Effector CD4-positive, alpha-beta T cell (primary cell): ENCODE data around the gene SDHAF3.
"Not testable (repeated sequence)": the region's sequence is repeated elsewhere in the genome, so short reads cannot be mapped to it uniquely, and the experiment has no call there.

ENCODE experiments used
- DNase-seq: peaks from one replicate; pipeline ENCODE4 v3.0.0-alpha.2; 2020

SDHAF3 gene

DNA sequence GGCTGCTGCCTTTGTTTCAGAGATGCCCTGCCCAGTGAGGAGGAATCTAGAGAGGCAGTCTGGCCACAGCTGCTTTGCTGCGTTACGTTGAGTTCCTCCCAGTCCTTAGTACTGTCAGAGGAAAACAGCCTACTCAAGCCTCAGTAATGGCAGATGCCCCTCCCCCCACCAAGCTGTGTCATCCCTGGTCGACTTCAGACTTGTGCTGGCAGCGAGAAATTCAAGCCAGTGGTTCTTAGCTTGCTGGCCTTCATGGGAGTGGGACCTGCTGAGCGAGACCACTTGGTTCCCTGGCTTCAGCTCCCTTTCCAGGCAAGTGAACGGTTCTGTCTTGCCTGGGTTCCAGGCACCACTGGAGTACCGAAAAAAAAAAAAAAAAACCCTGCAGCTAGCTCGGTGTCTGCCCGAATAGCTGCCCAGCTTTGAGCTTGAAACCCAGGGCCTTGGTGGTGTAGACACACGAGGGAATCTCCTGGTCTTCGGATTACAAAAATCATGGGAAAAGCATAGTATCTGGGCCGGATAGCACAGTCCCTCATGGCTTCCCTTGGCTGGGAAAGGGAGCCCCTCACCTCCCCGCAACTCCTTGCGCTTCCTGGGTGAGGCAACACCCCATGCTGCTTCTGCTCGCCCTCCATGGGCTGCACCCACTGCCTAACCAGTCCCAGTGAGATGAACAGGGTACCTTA, 9.1 kb downstream of the SDHAF3 start:
- no peak for DNase-seq

- DNase-seq = no peak
Observed at GRCh38 chr7:97128736-97129135, 11.2 kb downstream of the SDHAF3 start.

DNA sequence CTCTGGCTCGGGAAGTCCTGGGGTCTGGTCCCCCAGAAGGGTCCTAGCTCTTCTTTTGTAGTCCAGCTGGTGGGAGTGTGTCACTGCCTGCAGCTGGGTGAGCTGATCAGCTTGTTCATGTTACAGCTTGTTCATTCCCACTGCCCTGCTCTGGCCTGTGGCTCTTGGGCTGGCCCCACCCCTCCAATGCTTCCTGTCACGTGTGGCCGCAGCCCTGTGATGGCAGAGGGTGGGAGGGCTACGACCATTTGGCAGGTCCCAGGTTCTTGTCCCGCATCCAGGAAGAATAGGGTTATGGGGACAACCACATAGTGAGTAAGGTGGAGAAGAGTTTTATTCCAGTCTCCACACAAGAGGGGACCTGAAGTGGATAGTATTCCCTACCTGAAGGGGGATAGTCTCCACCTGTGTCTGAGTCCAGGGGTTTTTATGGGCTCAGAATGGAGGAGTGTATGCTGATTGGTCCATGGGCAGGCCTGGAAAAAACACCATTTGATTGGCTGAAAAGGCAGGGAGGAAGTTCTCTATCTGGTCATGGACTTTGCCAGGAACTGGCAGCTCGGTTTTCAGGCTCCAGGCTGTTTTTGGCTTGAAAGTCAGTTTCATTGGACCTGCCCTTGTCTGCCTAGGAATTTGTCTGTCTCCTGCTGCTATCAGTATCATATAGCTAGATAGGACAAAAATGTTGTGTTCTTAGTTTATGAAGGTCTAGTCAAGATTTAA, 13.1 kb downstream of the SDHAF3 start:
- DNase-seq = no peak

DNA sequence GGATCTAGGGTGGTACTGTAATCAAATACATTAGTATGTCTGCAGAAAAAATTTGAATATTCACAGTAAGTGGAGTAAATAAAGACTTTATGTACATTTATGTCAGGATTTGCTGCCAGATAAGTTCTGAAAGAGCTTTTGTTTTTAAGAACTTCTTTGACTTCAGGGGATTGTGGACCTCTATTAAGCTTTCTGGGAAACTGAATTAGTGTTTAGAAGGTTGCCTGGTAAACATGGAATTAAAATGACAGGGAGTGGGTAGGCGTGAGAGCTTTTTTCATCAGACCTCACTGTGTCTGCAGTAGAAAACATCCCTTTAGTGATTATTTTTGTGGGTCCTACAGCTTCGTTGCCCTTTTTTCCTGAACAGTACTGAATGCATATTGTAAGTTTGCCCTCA, 15.7 kb downstream of the SDHAF3 start:
- no peak for DNase-seq

DNA sequence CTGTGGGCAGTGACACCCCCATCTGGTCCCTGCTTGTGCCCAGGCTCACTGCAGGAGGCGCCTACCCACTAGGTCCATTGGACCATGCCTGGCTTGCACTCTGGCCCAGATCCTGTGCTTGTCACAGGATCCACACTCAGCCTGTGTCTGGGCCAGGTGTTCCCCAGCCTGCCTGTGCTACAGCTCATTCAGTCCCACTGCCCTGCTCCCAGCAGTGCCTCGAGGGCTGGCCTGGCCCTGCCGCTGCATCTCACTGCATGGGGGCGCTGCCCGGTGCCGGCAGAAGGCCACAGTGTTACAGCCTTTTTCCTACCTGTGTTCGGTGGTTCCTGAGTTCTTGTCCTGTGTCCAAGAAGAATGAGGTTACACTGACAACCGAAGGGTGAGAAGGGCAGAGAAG, 21.3 kb downstream of the SDHAF3 start:
- DNase-seq = no peak

DNA sequence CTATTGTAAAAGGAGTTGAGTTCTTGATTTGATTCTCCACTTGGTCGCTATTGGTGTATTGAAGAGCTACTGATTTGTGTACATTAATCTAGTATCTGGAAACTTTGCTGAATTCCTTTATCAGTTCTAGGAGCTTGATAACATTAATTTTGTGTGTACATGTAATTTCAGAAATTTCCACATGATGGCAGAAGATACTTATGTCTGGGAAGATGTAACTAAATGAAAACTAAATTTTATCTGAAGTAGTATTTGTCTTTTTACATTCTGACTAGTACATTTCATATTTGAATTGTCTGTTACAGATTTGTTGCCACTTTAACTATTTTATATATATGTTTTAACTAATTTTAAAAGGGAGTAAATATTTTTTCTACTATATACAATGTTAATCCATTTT, 27.6 kb downstream of the SDHAF3 start:
- DNase-seq = no peak

DNA sequence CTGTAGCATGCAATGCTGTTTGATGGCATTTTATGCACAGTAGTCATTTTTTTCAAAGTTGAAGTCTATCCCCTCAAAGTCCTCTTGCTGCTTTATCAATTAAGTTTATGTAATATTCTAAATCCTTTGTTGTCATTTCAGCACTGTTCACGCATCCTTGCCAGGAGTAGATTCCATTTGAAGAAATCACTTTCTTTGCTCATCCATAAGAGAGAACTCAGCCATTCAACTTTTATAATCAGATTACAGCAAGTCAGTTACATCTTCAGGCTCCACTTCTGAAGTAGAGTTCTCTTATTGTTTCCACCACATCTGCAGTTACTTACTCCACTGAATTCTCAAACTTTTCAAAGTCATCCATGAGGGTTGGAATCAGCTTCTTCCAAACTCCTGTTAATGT, 32.3 kb downstream of the SDHAF3 start:
- no peak for DNase-seq

DNA sequence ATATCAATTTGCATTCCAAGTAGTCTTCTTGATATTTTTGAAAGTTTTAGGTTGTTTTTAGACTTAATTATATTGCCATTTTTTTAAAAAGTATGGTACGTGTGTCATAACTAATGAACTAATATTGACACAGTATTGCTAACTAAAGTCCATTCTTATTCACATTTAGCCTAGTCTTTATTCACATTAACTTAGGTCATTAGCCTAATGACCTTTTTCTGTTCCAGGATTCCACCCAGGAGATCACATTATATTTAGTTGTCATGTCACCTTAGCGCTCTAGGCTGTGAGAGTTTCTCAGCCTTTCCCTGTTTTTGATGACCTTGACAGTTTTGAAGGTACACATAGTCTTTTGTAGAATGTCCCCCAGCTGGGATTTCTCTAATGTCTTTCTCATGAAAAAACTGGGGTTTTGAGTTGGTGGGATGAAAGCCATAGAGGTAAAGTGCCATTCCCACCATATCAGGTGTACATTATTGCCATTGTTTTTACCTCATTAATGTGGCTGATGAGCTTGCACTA, 38.5 kb downstream of the SDHAF3 start:
- DNase-seq = no peak

DNA sequence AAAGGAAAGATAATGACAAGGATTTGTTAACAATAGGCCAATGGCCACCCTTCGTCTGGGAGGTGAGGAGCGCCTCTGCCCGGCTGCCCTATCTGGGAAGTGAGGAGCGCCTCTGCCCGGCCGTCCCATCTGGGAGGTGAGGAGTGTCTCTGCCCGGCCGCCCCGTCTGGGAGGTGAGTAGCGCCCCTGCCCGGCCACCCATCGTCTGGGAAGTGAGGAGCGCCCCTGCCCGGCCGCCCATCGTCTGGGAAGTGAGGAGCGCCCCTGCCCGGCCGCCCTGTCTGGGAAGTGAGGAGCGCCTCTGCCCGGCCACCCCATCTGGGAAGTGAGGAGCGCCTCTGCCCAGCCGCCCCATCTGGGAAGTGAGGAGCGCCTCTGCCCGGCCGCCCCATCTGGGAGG, 42.5 kb downstream of the SDHAF3 start:
- DNase-seq = not testable (repeated sequence)

GRCh38 chr7:97161609-97162008, 44.1 kb downstream of the SDHAF3 start:
- DNase-seq = not testable (repeated sequence)

- no peak for DNase-seq
Observed at GRCh38 chr7:97166308-97166707, 48.8 kb downstream of the SDHAF3 start.

DNA sequence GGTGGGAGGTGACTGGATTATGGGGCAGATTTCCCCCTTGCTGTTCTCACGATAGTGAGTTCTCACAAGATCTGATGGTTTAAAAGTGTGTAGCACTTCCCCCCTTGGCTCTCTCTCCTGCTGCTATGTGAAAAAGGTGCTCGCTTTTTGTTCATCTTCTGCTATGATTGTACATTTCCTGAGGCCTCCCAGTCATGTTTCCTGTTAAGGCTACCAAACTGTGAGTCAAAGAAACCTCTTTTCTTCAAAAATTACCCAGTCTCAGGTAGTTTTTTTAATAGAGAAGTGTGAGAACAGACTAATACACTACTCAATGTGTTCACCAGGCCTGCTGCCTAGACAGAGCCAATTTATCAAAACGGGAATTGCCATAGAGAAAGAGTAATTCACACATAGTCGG, 49.7 kb downstream of the SDHAF3 start:
- DNase-seq = no peak

GRCh38 chr7:97167749-97168148, 50.3 kb downstream of the SDHAF3 start:
- DNase-seq = no peak

DNA sequence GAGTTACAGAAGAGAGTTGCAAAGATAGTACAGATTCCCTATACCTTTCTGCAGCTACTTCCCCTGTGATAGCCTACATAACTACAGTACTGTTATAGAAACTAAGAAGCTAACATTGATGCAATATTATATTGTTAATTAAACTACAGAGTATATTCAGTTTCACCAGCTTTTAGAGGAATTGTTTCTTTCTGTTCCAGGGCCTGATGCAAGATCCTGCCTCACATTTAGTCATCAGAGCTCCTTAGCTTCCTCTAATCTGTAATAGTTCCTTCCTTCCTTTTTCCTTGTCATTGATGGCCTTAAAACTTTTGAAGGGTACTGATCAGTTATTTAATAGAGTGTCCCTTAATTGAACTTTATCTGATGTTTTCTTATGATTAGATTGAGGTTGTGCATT, 56.8 kb downstream of the SDHAF3 start:
- DNase-seq = no peak

DNA sequence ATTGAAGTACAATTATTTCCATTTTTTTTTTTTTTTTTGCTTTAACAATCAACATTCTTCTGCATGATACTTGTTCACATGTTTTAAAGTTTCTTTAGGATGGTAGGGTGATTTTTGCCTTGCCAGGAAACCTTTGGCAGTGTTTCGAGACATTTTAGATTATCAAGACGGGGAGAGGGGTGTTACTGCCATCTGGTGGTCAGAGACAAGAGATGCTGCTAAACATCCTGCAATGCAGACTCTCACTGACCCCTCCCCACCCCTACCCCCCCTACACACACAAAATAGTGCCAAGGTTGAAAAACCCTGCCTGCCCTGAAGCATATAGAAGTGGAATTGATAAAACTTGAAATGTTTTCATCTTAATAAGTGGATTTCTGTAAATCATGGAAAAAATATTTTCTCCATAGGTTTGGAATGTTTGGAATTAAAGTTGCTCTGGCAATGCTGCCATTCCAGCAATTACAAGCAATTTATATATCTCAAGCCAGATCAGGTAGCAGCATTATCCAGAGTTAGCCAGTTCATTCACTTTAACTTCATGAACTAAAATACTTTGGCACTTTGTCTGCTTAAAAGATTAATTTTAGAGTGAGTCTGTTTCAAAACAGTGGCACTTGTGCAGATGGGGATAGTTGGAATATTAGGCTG, 62.1 kb downstream of the SDHAF3 start:
- DNase-seq = peak; percentile 15

DNA sequence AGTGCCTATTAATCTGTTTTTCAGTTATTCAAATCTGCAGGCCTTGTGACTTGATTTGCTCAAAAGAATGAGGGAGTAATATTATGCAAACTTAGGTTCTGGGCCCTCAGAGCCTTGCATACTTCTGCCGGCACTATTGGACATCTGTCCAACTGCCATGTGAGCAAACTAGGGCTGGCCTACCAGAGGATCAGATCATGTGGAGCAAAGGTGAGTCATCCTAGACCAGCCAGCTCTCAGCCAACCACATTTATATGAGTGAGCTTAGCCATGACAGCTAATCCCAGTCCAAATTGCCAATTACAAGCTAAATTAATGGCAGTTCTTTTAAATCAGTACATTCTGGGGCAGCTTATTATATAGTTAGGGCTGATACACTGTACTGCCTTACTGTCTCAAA, 69.6 kb downstream of the SDHAF3 start:
- no peak for DNase-seq

GRCh38 chr7:97196174-97196573, 78.7 kb downstream of the SDHAF3 start:
- not testable (repeated sequence) for DNase-seq

DNA sequence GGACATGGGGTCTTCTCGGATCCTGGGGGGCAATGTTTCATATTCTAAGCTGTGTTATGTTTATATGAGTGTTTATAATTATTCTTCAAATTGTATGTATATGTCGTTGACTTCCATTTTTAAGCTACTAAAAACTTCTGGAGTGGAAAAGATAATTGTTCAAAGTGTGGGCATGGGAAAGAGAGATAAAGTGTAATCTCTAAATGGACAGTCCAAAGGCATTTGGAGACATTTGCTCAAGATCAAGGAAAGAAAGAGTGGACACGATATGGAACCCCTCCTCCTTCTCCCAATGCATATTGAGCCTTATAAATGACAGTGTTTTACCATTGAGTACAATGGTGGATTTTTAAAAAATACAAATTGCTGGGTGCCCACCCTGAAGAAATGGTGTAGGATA, 81.1 kb downstream of the SDHAF3 start:
- DNase-seq = no peak

GRCh38 chr7:97200018-97200417, 82.5 kb downstream of the SDHAF3 start:
- no peak for DNase-seq

- DNase-seq = no peak
Observed at GRCh38 chr7:97203957-97204356, 86.5 kb downstream of the SDHAF3 start.

- no peak for DNase-seq
Observed at GRCh38 chr7:97204821-97205220, 87.3 kb downstream of the SDHAF3 start.

DNA sequence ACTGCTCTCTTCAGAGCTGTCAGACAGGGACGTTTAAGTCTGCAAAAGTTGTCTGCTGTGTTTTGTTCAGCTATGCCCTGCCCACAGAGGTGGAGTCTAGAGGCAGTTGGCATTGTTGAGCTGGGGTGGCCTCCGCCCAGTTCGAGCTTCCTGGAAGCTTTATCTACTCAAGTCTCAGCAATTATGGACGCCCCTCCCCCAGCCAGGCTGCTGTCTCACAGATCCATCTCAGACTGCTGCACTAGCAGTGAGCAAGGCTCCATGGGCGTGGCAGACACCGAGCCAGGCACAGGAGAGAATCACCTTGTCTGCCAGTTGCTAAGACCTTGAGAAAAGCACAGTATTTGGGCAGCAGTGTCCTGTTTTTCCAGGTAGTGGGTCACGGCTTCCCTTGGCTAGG, 98.1 kb downstream of the SDHAF3 start:
- DNase-seq = no peak

- no peak for DNase-seq
Observed at GRCh38 chr7:97218767-97219166, 101.3 kb downstream of the SDHAF3 start.

DNA sequence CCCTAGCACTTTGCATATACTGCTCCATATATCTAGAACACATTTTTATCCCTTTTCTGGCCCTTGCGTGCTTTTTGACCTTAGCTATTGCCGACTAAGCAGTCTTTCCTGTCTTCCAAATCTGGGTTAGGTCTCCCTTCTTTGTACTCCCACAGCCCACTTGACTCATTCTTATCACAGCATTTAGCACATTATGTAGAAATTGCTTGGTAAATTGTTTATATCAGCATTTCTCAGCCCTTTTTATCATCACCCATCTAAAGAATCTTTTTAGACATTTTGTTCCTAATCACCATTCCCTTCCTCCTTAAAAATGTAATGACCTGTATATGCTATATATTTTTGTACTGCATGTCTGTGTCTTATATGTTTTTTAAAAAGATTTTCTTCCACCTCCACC, 101.7 kb downstream of the SDHAF3 start:
- DNase-seq = no peak
